CD4-positive, alpha-beta T cell treated with Interleukin-12 subunit alpha and Interleukin-12 subunit beta, for 1 hour (primary cell): Measurements from ENCODE around the gene LRP1B.

Experiments used
- DNase-seq: peaks from one replicate; pipeline ENCODE4 v3.0.0-alpha.2; 2020

LRP1B gene

GRCh38 chr2:141497272-141497671 lies 633.5 kb downstream of the LRP1B start:
- DNase-seq = no peak

- DNase-seq = no peak
Observed at GRCh38 chr2:141496810-141497209, 634.0 kb downstream of the LRP1B start.

- no peak for DNase-seq
Observed at GRCh38 chr2:141493936-141494335, 636.9 kb downstream of the LRP1B start.

GRCh38 chr2:141492816-141493215 lies 638.0 kb downstream of the LRP1B start:
- no peak for DNase-seq

- DNase-seq = no peak
Observed at GRCh38 chr2:141490886-141491285, 639.9 kb downstream of the LRP1B start.

GRCh38 chr2:141482697-141483096 lies 648.1 kb downstream of the LRP1B start:
- DNase-seq = no peak

- DNase-seq = no peak
Observed at GRCh38 chr2:141475801-141476200, 655.0 kb downstream of the LRP1B start.

GRCh38 chr2:141468761-141469160 lies 662.1 kb downstream of the LRP1B start:
- DNase-seq = no peak

- DNase-seq = no peak
Observed at GRCh38 chr2:141467331-141467730, 663.5 kb downstream of the LRP1B start.

- DNase-seq = no peak
Observed at GRCh38 chr2:141464995-141465394, 665.8 kb downstream of the LRP1B start.

- no peak for DNase-seq
Observed at GRCh38 chr2:141458351-141458750, 672.5 kb downstream of the LRP1B start.

- no peak for DNase-seq
Observed at GRCh38 chr2:141455877-141456276, 674.9 kb downstream of the LRP1B start.

- DNase-seq = no peak
Observed at GRCh38 chr2:141455211-141455826, 675.5 kb downstream of the LRP1B start.

- DNase-seq = no peak
Observed at GRCh38 chr2:141440072-141440635, 690.7 kb downstream of the LRP1B start.

GRCh38 chr2:141439524-141439923 lies 691.3 kb downstream of the LRP1B start:
- DNase-seq = no peak

GRCh38 chr2:141438536-141438935 lies 692.3 kb downstream of the LRP1B start:
- no peak for DNase-seq

- no peak for DNase-seq
Observed at GRCh38 chr2:141437521-141437920, 693.3 kb downstream of the LRP1B start.

- DNase-seq = no peak
Observed at GRCh38 chr2:141423124-141423523, 707.7 kb downstream of the LRP1B start.

- DNase-seq = no peak
Observed at GRCh38 chr2:141417246-141417797, 713.5 kb downstream of the LRP1B start.

GRCh38 chr2:141411419-141411818 lies 719.4 kb downstream of the LRP1B start:
- no peak for DNase-seq

GRCh38 chr2:141399270-141399669 lies 731.5 kb downstream of the LRP1B start:
- no peak for DNase-seq

- no peak for DNase-seq
Observed at GRCh38 chr2:141393214-141393545, 737.6 kb downstream of the LRP1B start.

- no peak for DNase-seq
Observed at GRCh38 chr2:141392517-141393213, 738.2 kb downstream of the LRP1B start.

- no peak for DNase-seq
Observed at GRCh38 chr2:141386168-141386567, 744.6 kb downstream of the LRP1B start.
